Gastroesophageal sphincter (tissue), 4 donors: ENCODE measurements around the gene MEPE. TPM values are rescaled to one million over a fixed set of nuclear protein-coding genes. Genes with fewer than 3 reads are reported as not detected.

ENCODE experiments used
- ATAC-seq: fragments of 150-250 bp; one replicate; pipeline ENCODE4 v1.9.1; 2016; ENCODE audit warnings: mild to moderate bottlenecking, moderate library complexity
- H3K27ac ChIP-seq, 4 donors: fragments of 200-600 bp; sonication (generic) in 3 of 4; 1 replicate in 3 of 4; 2 replicates in 1 of 4; pipeline ENCODE4 v1.5.1; 2016 to 2019
- H3K27me3 ChIP-seq: fragments of 200-600 bp; sonication (generic); one replicate; pipeline ENCODE4 v1.5.1; 2019
- H3K36me3 ChIP-seq, 2 donors: fragments of 200-600 bp; sonication (generic); one replicate each; pipeline ENCODE4 v1.5.1; 2019; ENCODE audit warnings: control low read depth in 1 of 2
- H3K4me1 ChIP-seq, 3 donors: fragments of 200-600 bp; sonication (generic); 1 replicate in 2 of 3; 2 replicates in 1 of 3; pipeline ENCODE4 v1.5.1; 2016 to 2019; ENCODE audit warnings: control low read depth in 2 of 3
- H3K4me3 ChIP-seq, 2 donors: fragments of 200-600 bp; sonication (generic); one replicate each; pipeline ENCODE4 v1.5.1; 2019; ENCODE audit warnings: mild to moderate bottlenecking in 1 of 2, moderate library complexity in 1 of 2
- H3K9me3 ChIP-seq, 3 donors: fragments of 200-600 bp; sonication (generic); one replicate each; pipeline ENCODE4 v1.5.1; 2017 to 2019; ENCODE audit warnings: control low read depth in 2 of 3
- EP300 ChIP-seq: sonication (generic); formaldehyde crosslinking; IDR thresholded peaks from one replicate; pipeline ENCODE4 v1.6.1; 2017; ENCODE audit warnings: antibody characterized with exemption, mild to moderate bottlenecking
- POLR2A ChIP-seq, 2 donors: fragments of 450-650 bp; IDR thresholded peaks; one replicate each; pipeline ENCODE4 v1.6.1; 2017; ENCODE audit warnings: antibody characterized with exemption in 2 of 2, mild to moderate bottlenecking in 2 of 2, moderate library complexity in 1 of 2
- POLR2AphosphoS5 ChIP-seq: sonication (generic); formaldehyde crosslinking; IDR thresholded peaks from one replicate; pipeline ENCODE4 v1.6.1; 2017; ENCODE audit warnings: antibody characterized with exemption
- WGBS, 2 donors: methylation state at CpG; one replicate each; pipeline ENCODE4 v1.1.5; 2018; ENCODE audit warnings: low coverage in 1 of 2; 5-methylcytosine and 5-hydroxymethylcytosine counted together
- total RNA-seq, 4 donors: library from RNA; depleted of rRNA; stranded (reverse); fragments of >200 nt; gene quantifications; one replicate each; pipeline ENCODE4 v1.1.0, GENCODE V29; 2016
- TF ChIP-seq, protein P1 (sequence below), 4 experiments: fragments of 200-600 bp in 2 of 4; fragments of 450-650 bp in 2 of 4; sonication (generic) in 1 of 4; IDR thresholded peaks; one replicate each; pipeline ENCODE4 v1.5.1; 2017 to 2019; ENCODE audit warnings: antibody characterized with exemption in 4 of 4, mild to moderate bottlenecking in 2 of 4, moderate library complexity in 2 of 4

MEPE gene
- total RNA-seq, 4 donors from 2014 or later: not detected

DNA sequence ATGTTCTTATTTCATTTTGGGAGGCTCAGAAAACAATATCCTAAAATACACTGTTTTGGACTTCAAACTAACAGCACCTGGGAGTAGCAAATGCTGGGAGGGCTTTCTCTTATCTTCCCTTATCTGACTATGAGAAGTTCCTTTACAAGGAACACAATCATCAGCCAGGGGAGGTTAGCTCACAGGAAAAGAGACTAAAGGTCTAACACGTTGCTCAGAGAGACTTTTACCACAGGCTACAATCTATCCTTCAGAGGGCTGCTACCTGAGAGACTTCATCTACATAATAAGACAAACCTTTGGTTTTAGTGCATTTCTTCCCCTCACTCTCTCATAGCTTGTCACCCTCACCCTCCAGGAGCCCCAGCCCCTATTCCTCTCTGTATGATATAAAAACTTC lies 35.8 kb downstream of the MEPE start:
- Histone ChIP-seq H3K4me3 (no peak overlapping the region), H3K27me3 (no peaks in the 10 kb centered on the region), H3K36me3 (no peaks in the 10 kb centered on the region), H3K9me3 (no peaks in the 10 kb centered on the region), H3K27ac (no peak overlapping the region), H3K4me1 (no peaks in the 10 kb centered on the region)
- no peak for ATAC-seq
- 40 to 60% methylated on average over 1 of the region's 1 CpG for WGBS, 2 donors
- TF ChIP-seq POLR2A (IDR thresholded peaks at IDR 0.05) (no peak), POLR2AphosphoS5 (no peak), EP300 (no peak)
- TF ChIP-seq, protein P1, sequence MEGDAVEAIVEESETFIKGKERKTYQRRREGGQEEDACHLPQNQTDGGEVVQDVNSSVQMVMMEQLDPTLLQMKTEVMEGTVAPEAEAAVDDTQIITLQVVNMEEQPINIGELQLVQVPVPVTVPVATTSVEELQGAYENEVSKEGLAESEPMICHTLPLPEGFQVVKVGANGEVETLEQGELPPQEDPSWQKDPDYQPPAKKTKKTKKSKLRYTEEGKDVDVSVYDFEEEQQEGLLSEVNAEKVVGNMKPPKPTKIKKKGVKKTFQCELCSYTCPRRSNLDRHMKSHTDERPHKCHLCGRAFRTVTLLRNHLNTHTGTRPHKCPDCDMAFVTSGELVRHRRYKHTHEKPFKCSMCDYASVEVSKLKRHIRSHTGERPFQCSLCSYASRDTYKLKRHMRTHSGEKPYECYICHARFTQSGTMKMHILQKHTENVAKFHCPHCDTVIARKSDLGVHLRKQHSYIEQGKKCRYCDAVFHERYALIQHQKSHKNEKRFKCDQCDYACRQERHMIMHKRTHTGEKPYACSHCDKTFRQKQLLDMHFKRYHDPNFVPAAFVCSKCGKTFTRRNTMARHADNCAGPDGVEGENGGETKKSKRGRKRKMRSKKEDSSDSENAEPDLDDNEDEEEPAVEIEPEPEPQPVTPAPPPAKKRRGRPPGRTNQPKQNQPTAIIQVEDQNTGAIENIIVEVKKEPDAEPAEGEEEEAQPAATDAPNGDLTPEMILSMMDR (IDR thresholded peaks at IDR 0.05): no peak

DNA sequence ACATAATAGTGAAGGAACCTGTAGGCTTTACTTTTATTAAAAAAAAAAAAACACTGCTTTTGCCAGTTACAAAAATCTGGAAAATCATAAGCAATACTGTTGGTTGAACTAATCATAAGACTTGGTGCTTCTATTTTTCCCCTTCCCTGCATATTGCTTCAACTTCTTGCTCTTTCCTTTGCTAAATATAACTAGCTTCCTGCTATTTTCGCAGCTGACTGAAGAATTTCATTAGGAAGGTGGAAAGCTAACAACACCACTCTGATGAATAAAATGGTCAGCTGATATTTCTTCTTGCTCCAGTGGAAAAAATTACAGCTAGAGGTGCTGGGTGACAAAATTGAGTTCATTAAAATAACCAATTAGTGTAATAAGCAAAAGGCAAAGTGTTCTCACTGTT lies 39.3 kb downstream of the MEPE start:
- Histone ChIP-seq H3K27ac (no peak overlapping the region), H3K36me3 (no peaks in the 10 kb centered on the region), H3K4me1 (no peaks in the 10 kb centered on the region), H3K9me3 (no peaks in the 10 kb centered on the region), H3K27me3 (no peaks in the 10 kb centered on the region), H3K4me3 (no peak overlapping the region)
- TF ChIP-seq POLR2AphosphoS5 (no peak), EP300 (no peak), POLR2A (IDR thresholded peaks at IDR 0.05) (no peak)
- TF ChIP-seq, protein P1 (IDR thresholded peaks at IDR 0.05): no peak
- whole genome bisulfite sequencing, 2 donors: 40 to 75% methylated on average over 1 of the region's 1 CpG
- ATAC-seq: no peak

DNA sequence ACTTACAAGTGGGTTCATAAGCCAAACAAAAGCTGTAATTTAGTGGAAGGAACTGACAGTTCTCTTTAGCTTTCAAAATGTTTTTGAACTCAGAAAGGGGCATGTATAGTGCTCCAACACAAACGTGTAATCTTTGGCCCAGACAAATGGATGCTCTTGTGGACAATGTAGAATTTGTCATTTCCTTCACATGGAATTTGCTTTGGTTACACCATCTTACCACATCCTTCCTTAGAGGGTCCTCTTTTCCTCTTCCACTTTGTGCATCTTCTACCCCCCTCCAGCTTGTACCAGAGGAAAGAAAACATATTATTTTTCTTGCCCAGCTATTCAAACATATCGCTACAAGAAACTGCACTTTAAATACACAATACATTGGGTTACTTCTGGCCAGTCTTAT lies 42.4 kb downstream of the MEPE start:
- TF ChIP-seq POLR2AphosphoS5 (no peak), EP300 (no peak), POLR2A (IDR thresholded peaks at IDR 0.05) (no peak)
- TF ChIP-seq, protein P1 (IDR thresholded peaks at IDR 0.05): no peak
- no peaks in the 10 kb centered on the region for H3K9me3 ChIP-seq
- no peaks in the 10 kb centered on the region for H3K4me1 ChIP-seq
- no peak for ATAC-seq
- 75 to 78% methylated on average over 2 of the region's 2 CpGs for WGBS, 2 donors
- no peaks in the 10 kb centered on the region for H3K36me3 ChIP-seq
- no peaks in the 10 kb centered on the region for H3K27me3 ChIP-seq
- H3K4me3 ChIP-seq: no peak overlapping the region
- no peak overlapping the region for H3K27ac ChIP-seq

DNA sequence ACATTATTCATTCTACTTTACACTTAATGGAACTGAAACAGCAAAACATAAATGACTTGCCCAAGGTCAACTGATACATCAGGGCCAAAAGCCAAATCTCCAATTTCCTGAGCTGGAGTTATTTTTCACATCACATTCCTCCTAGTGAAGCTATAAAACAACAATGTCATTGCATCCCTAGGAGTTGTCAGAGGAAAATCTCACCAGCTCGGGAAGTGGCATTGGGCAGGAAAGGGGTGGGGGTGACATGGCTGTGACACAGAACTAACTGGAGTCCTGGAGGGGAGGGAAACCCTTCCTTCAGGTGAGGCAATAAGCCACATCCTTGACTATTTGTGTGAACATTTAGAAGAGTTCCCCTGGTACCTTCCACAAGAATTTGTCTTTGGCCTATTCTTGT lies 47.3 kb downstream of the MEPE start:
- Histone ChIP-seq H3K36me3 (no peaks in the 10 kb centered on the region), H3K9me3 (no peaks in the 10 kb centered on the region), H3K27ac (no peak overlapping the region), H3K4me1 (no peaks in the 10 kb centered on the region), H3K4me3 (no peak overlapping the region), H3K27me3 (no peaks in the 10 kb centered on the region)
- no peak for ATAC-seq
- TF ChIP-seq, protein P1 (IDR thresholded peaks at IDR 0.05): no peak
- TF ChIP-seq EP300: no peak
- no peak for TF ChIP-seq POLR2AphosphoS5
- no peak for TF ChIP-seq POLR2A (IDR thresholded peaks at IDR 0.05)
- 29 to 43% methylated on average over 1 of the region's 1 CpG for WGBS, 2 donors

DNA sequence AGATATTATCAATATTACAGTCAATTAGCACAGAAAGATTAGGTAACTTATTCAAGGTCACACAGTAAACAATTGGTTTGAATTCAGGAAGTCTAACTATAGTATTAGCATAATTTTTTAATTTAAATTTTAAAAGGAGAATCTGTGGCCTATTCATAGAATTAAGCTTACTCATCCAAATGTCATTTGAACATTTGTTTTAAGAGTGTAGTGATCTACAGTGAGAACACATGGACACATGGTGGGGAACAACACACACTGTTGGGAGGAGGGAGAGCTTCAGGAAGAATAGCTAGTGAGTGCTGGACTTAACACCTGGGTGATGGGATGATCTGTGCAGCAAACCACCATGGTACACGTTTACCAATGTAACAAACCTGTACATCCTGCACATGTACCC lies 48.3 kb downstream of the MEPE start:
- ATAC-seq: no peak
- Histone ChIP-seq H3K27ac (no peak overlapping the region), H3K4me1 (no peaks in the 10 kb centered on the region), H3K4me3 (no peak overlapping the region), H3K9me3 (no peaks in the 10 kb centered on the region), H3K27me3 (no peaks in the 10 kb centered on the region), H3K36me3 (no peaks in the 10 kb centered on the region)
- WGBS, 2 donors: 73% methylated on average over 1 of the region's 1 CpG; no CpG with 5 or more reads in 1 of the 2 donors
- TF ChIP-seq POLR2AphosphoS5 (no peak), POLR2A (IDR thresholded peaks at IDR 0.05) (no peak), EP300 (no peak)
- TF ChIP-seq, protein P1 (IDR thresholded peaks at IDR 0.05): no peak
